LNCAP (cell line): ENCODE data around the gene PCNX1.

Experiments
- CTCF ChIP-seq: fragments of 450-650 bp; IDR thresholded peaks from 2 replicates; pipeline ENCODE4 v1.5.1; 2017; ENCODE audit warnings: mild to moderate bottlenecking

Gene PCNX1

GRCh38 chr14:71006200-71006563 is 98.9 kb downstream of the PCNX1 start:
- TF ChIP-seq CTCF, result no peak

GRCh38 chr14:71011479-71011878 is 104.2 kb downstream of the PCNX1 start:
- peak; percentile 61 for TF ChIP-seq CTCF

- no peak for TF ChIP-seq CTCF
These were observed 105.6 kb downstream of the PCNX1 start for GRCh38 chr14:71012888-71013287.

- no peak for TF ChIP-seq CTCF
These were observed 106.4 kb downstream of the PCNX1 start for GRCh38 chr14:71013551-71014192.

- no peak for TF ChIP-seq CTCF
These were observed 114.2 kb downstream of the PCNX1 start for GRCh38 chr14:71021347-71022011.

- no peak for TF ChIP-seq CTCF
These were observed 115.0 kb downstream of the PCNX1 start for GRCh38 chr14:71022012-71022869.

- TF ChIP-seq CTCF, result no peak
These were observed 115.7 kb downstream of the PCNX1 start for GRCh38 chr14:71022939-71023338.
